ENCODE data around the gene TMEM121. TPM values are rescaled to one million over a fixed set of nuclear protein-coding genes. Genes with fewer than 3 reads are reported as not detected.
"Not testable (repeated sequence)": the region's sequence is repeated elsewhere in the genome, so short reads cannot be mapped to it uniquely, and the experiment has no call there.

The TMEM121 gene
- total RNA-seq, 1 donor from 2014 or later = 9.3 TPM

GRCh38 chr14:105575016-105575700 lies 48.8 kb downstream of the TMEM121 start:
- H3K27ac ChIP-seq; H3K4me1 ChIP-seq; H3K27me3 ChIP-seq; H3K9me3 ChIP-seq; intact Hi-C loops (cut with DNase I); H3K4me3 ChIP-seq; H3K36me3 ChIP-seq; DNase-seq (ENCODE audit: extremely low spot score in 2 of 2): not testable (repeated sequence)

DNA sequence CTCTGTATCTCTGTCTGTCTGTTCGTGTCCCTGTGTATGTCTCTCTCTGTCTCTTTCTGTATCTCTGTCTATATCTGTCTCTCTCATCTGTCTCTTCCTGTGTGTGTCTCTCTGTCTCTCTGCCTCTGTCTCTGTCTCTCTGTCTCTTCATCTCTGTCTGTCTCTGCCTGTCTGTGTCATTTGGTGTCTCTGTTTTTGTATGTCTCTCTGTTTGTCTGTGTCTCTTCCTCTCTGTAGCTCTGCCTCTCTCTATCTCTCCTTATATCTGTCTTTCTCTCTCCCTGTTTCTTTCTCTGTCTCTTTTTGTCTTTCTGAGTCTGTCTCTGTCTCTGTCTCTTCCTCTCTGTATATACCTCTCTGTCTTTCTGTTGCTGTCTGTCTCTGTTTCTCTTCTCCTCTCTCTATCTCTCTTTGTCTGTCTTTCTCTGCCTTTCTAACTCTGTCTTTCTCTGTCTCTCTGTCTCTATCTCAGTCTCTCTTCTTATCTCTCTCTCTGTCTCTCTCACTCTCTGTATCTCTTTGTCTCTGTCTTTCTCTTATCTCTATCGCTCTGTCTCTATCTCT lies 50.2 kb downstream of the TMEM121 start:
- H3K9me3 ChIP-seq = no peaks in the 10 kb centered on the region
- H3K4me1 ChIP-seq = no peaks in the 10 kb centered on the region
- H3K4me3 ChIP-seq = no peak overlapping the region
- intact Hi-C loops (cut with DNase I) = no loop called here
- no peaks in the 10 kb centered on the region for H3K27me3 ChIP-seq
- no peak for DNase-seq (ENCODE audit: extremely low spot score in 2 of 2)
- no peak overlapping the region for H3K27ac ChIP-seq
- no peak for TF ChIP-seq POLR2A (IDR thresholded peaks at IDR 0.05)
- no peak for TF ChIP-seq POLR2AphosphoS5 (IDR thresholded peaks at IDR 0.05; ENCODE audit: insufficient read depth in 1 of 2, low read depth in 1 of 2)
- TF ChIP-seq CTCF (IDR thresholded peaks at IDR 0.05) = no peak
- H3K36me3 ChIP-seq = no peaks in the 10 kb centered on the region

DNA sequence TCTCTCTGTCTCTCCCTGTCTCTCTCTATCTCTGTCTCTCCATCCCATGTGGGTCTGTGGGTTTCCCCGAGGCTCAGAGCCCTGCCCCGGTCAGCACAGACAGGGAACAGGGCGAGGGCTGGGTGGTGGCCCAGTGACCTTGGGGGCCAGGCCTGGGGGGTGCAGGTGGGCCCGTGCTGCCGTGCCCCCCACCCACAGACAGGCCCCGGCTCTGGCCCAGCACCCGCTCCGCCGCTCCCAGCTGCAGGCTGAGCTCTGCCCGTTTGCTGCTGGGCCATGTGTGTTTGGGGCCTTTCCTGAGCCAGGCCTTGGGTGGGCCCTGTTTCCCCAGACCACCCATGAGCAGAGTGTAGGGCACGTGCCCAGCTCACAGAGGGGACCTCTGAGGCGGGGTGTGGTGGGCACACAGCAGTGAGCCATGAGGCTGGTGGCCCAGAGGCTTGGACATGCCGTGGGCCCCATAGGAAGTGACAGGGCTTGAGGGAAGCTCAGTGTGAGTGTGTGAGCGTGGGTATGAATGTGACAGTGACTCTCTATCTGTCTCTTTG lies 51.0 kb downstream of the TMEM121 start:
- no peak for TF ChIP-seq POLR2A (IDR thresholded peaks at IDR 0.05)
- no peak for TF ChIP-seq POLR2AphosphoS5 (IDR thresholded peaks at IDR 0.05; ENCODE audit: insufficient read depth in 1 of 2, low read depth in 1 of 2)
- no peak for TF ChIP-seq CTCF (IDR thresholded peaks at IDR 0.05)
- intact Hi-C loops (cut with DNase I) = no loop called here
- Histone ChIP-seq H3K27me3 (no peaks in the 10 kb centered on the region), H3K9me3 (no peaks in the 10 kb centered on the region), H3K27ac (no peak overlapping the region), H3K4me3 (no peak overlapping the region), H3K4me1 (no peaks in the 10 kb centered on the region), H3K36me3 (no peaks in the 10 kb centered on the region)
- DNase-seq (ENCODE audit: extremely low spot score in 2 of 2) = no peak

DNA sequence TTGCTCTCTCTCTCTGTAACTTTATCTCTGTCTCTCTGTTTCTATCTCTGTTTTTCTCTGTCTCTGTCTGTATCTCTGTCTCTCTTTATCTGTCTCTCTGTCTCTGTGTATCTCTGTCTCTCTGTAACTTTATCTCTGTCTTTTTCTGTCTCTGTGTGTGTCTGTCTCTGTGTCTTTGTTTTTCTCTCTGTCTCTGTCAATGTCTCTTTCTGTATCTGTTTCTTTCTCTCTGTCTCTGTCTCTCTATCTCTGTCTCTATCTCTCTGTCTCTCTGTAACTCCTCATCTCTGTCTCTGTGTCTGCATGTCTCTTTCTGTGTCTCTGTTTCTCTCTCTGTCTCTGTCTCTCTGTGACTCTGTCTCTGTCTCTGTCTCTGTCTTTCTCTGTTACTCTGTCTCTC lies 51.7 kb downstream of the TMEM121 start:
- Histone ChIP-seq H3K4me3 (no peak overlapping the region), H3K27ac (no peak overlapping the region), H3K36me3 (no peaks in the 10 kb centered on the region), H3K9me3 (no peaks in the 10 kb centered on the region), H3K27me3 (no peaks in the 10 kb centered on the region), H3K4me1 (no peaks in the 10 kb centered on the region)
- intact Hi-C loops (cut with DNase I) = no loop called here
- TF ChIP-seq POLR2A (IDR thresholded peaks at IDR 0.05) = no peak
- TF ChIP-seq POLR2AphosphoS5 (IDR thresholded peaks at IDR 0.05; ENCODE audit: insufficient read depth in 1 of 2, low read depth in 1 of 2) = no peak
- TF ChIP-seq CTCF (IDR thresholded peaks at IDR 0.05) = no peak
- DNase-seq (ENCODE audit: extremely low spot score in 2 of 2) = no peak

- H3K4me3 ChIP-seq; H3K36me3 ChIP-seq; H3K9me3 ChIP-seq; intact Hi-C loops (cut with DNase I); H3K4me1 ChIP-seq; H3K27ac ChIP-seq; DNase-seq (ENCODE audit: extremely low spot score in 2 of 2); H3K27me3 ChIP-seq: not testable (repeated sequence)
Measured at GRCh38 chr14:105579221-105579620, 52.8 kb downstream of the TMEM121 start.

Other genes starting within 250 kb of the TMEM121 start
- gene BRF1, start 225.6 kb upstream of the TMEM121 start, total RNA-seq = 64.6 TPM
- gene PACS2, start 211.8 kb upstream of the TMEM121 start, total RNA-seq = 64.8 TPM
- gene TEX22, start 128.0 kb upstream of the TMEM121 start, total RNA-seq = not detected
- 82.7 TPM for gene MTA1, start 106.8 kb upstream of the TMEM121 start, total RNA-seq
- 126 TPM for gene CRIP2, start 51.8 kb upstream of the TMEM121 start, total RNA-seq
- gene CRIP1, start 39.7 kb upstream of the TMEM121 start, total RNA-seq = 7.6 TPM
- gene TEDC1, start 35.3 kb upstream of the TMEM121 start, total RNA-seq = 5.9 TPM